ENCODE data around the gene IL1RAPL2.
"Not testable (repeated sequence)": the region's sequence is repeated elsewhere in the genome, so short reads cannot be mapped to it uniquely, and the experiment has no call there.

IL1RAPL2 gene

GRCh38 chrX:105018865-105019264 is 452.9 kb downstream of the IL1RAPL2 start:
- no peak for DNase-seq (ENCODE audit: low read depth)

- not testable (repeated sequence) for DNase-seq (ENCODE audit: low read depth)
Observed at GRCh38 chrX:105028962-105029361, 463.0 kb downstream of the IL1RAPL2 start.

GRCh38 chrX:105038672-105039328 is 472.8 kb downstream of the IL1RAPL2 start:
- no peak for DNase-seq (ENCODE audit: low read depth)

GRCh38 chrX:105050921-105051320 is 484.9 kb downstream of the IL1RAPL2 start:
- no peak for DNase-seq (ENCODE audit: low read depth)

GRCh38 chrX:105051364-105051763 is 485.4 kb downstream of the IL1RAPL2 start:
- DNase-seq (ENCODE audit: low read depth) = no peak

- DNase-seq (ENCODE audit: low read depth) = no peak
Observed at GRCh38 chrX:105052926-105053325, 486.9 kb downstream of the IL1RAPL2 start.

GRCh38 chrX:105063743-105064142 is 497.7 kb downstream of the IL1RAPL2 start:
- no peak for DNase-seq (ENCODE audit: low read depth)

- DNase-seq (ENCODE audit: low read depth) = no peak
Observed at GRCh38 chrX:105098201-105098600, 532.2 kb downstream of the IL1RAPL2 start.

- DNase-seq (ENCODE audit: low read depth) = no peak
Observed at GRCh38 chrX:105098812-105099211, 532.8 kb downstream of the IL1RAPL2 start.

- DNase-seq (ENCODE audit: low read depth) = no peak
Observed at GRCh38 chrX:105101378-105101777, 535.4 kb downstream of the IL1RAPL2 start.

- no peak for DNase-seq (ENCODE audit: low read depth)
Observed at GRCh38 chrX:105109936-105110335, 543.9 kb downstream of the IL1RAPL2 start.

- no peak for DNase-seq (ENCODE audit: low read depth)
Observed at GRCh38 chrX:105114554-105115130, 548.6 kb downstream of the IL1RAPL2 start.

GRCh38 chrX:105115596-105116320 is 549.8 kb downstream of the IL1RAPL2 start:
- not testable (repeated sequence) for DNase-seq (ENCODE audit: low read depth)

GRCh38 chrX:105116486-105116885 is 550.5 kb downstream of the IL1RAPL2 start:
- no peak for DNase-seq (ENCODE audit: low read depth)

GRCh38 chrX:105117621-105118020 is 551.6 kb downstream of the IL1RAPL2 start:
- no peak for DNase-seq (ENCODE audit: low read depth)

GRCh38 chrX:105120463-105120862 is 554.5 kb downstream of the IL1RAPL2 start:
- no peak for DNase-seq (ENCODE audit: low read depth)

GRCh38 chrX:105121186-105121585 is 555.2 kb downstream of the IL1RAPL2 start:
- DNase-seq (ENCODE audit: low read depth) = no peak

GRCh38 chrX:105126201-105126600 is 560.2 kb downstream of the IL1RAPL2 start:
- no peak for DNase-seq (ENCODE audit: low read depth)

- DNase-seq (ENCODE audit: low read depth) = no peak
Observed at GRCh38 chrX:105134273-105134672, 568.3 kb downstream of the IL1RAPL2 start.

- DNase-seq (ENCODE audit: low read depth) = no peak
Observed at GRCh38 chrX:105136786-105137185, 570.8 kb downstream of the IL1RAPL2 start.

- DNase-seq (ENCODE audit: low read depth) = no peak
Observed at GRCh38 chrX:105150036-105150435, 584.0 kb downstream of the IL1RAPL2 start.

- no peak for DNase-seq (ENCODE audit: low read depth)
Observed at GRCh38 chrX:105150557-105150956, 584.6 kb downstream of the IL1RAPL2 start.

- DNase-seq (ENCODE audit: low read depth) = no peak
Observed at GRCh38 chrX:105167233-105167632, 601.2 kb downstream of the IL1RAPL2 start.

Data from stimulated activated CD8-positive, alpha-beta memory T cell treated with anti-CD3 and anti-CD28 coated beads, Interleukin-12 subunit alpha, Interleukin-12 subunit beta, amount 100 ng/mL, for 4 hours (primary cell).